ENCODE data around the gene C14orf180.

C14orf180 gene

GRCh38 chr14:104558231-104559027 is 21.1 kb upstream of the C14orf180 start:
- in situ Hi-C loops (cut with MboI; ENCODE audit: low pct_unique_long_range_greater_than_20kb, low sequenced_read_pairs, unreplicated experiment) = no loop called here
- no peak for DNase-seq (ENCODE audit: low spot score)
- no peak for TF ChIP-seq CTCF (IDR thresholded peaks at IDR 0.05; ENCODE audit: extremely low read depth, insufficient read depth, missing control alignments)

- TF ChIP-seq CTCF (IDR thresholded peaks at IDR 0.05; ENCODE audit: extremely low read depth, insufficient read depth, missing control alignments) = no peak
- no peak for DNase-seq (ENCODE audit: low spot score)
- in situ Hi-C loops (cut with MboI; ENCODE audit: low pct_unique_long_range_greater_than_20kb, low sequenced_read_pairs, unreplicated experiment) = no loop called here
Observed at GRCh38 chr14:104559028-104559803, 20.3 kb upstream of the C14orf180 start.

GRCh38 chr14:104559804-104560585 is 19.6 kb upstream of the C14orf180 start:
- TF ChIP-seq CTCF (IDR thresholded peaks at IDR 0.05; ENCODE audit: extremely low read depth, insufficient read depth, missing control alignments) = no peak
- no peak for DNase-seq (ENCODE audit: low spot score)
- in situ Hi-C loops (cut with MboI; ENCODE audit: low pct_unique_long_range_greater_than_20kb, low sequenced_read_pairs, unreplicated experiment) = no loop called here

- in situ Hi-C loops (cut with MboI; ENCODE audit: low pct_unique_long_range_greater_than_20kb, low sequenced_read_pairs, unreplicated experiment) = no loop called here
- no peak for TF ChIP-seq CTCF (IDR thresholded peaks at IDR 0.05; ENCODE audit: extremely low read depth, insufficient read depth, missing control alignments)
- DNase-seq (ENCODE audit: low spot score) = no peak
Observed at GRCh38 chr14:104560586-104560945, 19.0 kb upstream of the C14orf180 start.

- in situ Hi-C loops (cut with MboI; ENCODE audit: low pct_unique_long_range_greater_than_20kb, low sequenced_read_pairs, unreplicated experiment) = no loop called here
- no peak for TF ChIP-seq CTCF (IDR thresholded peaks at IDR 0.05; ENCODE audit: extremely low read depth, insufficient read depth, missing control alignments)
- no peak for DNase-seq (ENCODE audit: low spot score)
Observed at GRCh38 chr14:104561124-104561557, 18.4 kb upstream of the C14orf180 start.
